ENCODE results near the gene TAF6.

The TAF6 gene

DNA sequence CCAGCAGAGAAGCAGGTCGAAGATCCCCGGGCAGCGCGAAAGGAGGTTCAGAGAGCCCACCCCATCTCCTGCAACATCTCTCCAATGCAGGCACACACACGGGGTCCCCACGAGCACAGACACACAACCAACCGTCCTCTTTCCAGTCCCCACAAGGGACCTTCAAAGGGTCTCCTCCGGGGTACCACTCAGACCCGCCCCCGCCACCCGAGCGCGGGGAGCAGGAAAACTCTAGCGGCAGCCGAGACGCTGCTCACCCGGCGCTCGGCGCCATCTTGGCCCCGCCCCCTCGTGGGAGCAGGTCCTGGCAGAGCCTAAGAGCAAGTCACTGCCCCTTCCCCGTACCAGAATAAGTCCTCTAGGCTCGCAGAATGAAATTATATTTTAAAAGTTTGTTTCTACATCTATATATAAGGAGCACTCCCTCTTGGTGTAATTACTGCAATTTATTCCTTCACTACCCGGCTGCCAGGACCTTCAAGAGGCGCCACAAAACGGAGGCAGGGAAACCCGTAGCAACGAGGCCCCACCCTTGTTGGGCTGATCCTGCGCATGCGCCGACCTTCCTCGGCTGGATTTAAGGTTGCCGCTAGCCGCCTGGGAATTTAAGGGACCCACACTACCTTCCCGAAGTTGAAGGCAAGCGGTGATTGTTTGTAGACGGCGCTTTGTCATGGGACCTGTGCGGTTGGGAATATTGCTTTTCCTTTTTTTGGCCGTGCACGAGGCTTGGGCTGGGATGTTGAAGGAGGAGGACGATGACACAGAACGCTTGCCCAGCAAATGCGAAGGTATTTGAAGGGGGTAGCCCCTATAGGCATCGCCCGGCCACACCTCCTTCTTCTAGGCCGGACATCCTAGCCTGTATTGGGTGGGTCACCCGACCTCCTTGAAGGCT is at the start of gene TAF6, which contains the start of gene CNPY4:
TAF6 (minus strand) TSS at position 287 of the 898 bp plus-strand sequence. CDS start 5,149 bp downstream, outside the sequence.
CNPY4 (plus strand) TSS at position 563 of the 898 bp plus-strand sequence; CDS start at position 674, 111 bp downstream.
- peak; percentile 96 for DNase-seq (ENCODE audit: low spot score)

DNA sequence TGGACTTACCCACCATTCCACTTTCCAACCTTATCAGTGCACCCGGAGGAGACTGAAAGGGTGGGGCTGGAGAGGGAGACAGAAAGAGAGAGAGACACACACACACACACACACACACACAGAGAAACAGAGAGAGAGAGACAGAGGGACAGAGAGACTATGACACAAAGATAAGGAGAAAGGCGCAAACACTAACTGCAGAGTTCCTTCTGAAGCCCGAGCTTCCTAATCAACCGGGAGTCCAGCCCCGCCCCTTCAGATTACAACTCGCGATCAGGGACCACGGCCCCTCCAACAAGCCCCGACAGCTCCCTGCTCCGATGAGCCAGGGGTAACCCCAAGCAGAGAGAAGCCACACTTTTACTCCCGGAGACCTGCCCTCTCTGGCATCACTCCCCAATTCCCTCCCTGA is 48.8 kb upstream of the TAF6 start:
- DNase-seq (ENCODE audit: low spot score): no peak

DNA sequence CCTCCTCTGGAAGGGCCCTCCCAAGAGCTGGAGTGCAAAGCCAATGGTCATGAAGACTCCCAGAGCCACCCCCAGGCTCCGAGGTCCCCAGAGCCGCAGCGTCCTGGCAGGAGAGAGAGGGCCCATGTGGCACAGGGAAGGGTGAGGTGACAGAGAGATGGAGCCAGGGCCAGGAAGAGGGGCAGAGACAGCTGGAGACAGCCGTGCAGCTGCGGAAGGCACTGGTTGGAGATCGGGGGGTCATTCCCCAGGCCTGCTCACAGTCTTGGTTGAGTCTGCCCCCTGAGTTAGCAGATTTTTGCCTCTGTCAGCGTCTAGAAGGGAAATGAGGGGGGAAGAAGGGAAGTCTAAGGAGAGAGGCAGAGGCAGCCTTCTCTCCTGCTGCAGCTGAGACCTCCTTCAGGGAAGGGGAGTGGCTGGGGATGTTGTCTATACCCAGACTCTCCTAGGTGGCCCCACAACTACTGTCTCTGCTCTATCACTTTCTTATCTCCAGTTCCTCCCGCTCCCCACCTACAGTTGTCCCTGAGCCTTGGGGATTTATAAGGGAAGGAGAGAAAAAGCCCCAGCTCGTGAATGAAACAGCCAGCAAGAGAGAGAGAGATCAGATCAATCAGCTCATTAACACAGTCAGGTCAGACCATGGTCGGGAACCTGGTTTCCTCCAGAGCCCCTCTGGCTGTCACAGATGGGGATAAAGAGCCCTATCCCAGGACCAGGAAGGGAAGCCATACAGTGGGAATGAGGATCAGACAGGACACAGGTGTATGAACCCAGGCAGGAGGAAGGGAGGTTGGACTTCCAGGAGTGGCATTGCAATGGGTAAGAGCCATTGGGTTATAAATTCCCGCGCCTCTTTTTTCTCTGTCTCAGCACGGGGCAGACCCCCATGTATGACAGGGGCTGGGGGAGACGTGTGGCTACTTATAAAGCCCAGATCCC is 48.1 kb upstream of the TAF6 start:
- peak; percentile 46 for DNase-seq (ENCODE audit: low spot score)

DNA sequence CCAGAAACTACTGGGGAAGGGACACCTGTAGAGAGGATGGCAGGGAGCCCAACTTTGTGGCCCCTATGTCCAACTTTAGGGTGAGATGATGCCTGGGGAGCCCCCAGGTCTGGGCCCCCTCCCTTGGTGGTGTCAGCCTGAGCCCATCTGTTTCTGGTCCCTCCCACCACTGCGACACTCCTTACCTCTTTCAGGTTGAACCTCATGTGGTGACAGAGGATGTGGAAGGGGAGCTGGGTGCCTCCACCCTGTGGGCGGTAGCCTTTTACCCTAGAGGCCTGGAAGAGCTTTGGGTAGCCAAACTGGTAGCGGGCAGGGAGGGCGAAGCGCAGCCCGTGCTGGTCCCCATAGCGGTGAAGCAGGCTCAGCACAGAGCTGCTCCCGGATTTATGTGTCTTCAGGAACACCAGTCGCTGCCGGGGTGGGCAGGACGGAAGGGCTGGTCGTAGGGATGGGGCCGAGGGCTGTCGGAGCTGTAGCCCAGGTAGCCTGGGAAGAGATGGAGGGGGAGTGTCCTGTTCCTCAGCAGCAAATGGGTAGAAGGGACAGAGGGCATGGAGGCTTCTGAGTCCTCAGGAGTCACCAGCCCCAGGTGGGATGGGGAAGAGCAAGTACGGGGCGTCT is 47.3 kb upstream of the TAF6 start:
- DNase-seq (ENCODE audit: low spot score): no peak

DNA sequence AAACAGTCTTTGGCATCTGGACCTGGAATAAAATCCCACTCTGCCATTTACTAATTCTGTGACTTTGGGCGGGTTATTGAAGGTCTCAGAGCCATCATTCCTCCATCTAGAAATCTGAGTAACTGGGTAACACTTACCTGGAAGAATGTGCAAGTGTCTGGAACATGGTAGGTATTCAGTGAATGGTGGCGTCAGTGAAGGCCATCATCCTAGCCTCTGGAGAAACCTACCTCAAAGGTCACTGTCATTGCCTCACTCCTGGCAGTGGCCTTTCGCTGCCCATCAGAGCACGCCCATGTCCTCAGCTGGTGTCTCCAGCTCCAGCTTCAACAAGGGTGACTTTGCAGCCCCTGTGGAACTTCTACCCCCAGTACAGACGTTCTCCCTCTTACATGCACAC is 44.7 kb upstream of the TAF6 start:
- no peak for DNase-seq (ENCODE audit: low spot score)

DNA sequence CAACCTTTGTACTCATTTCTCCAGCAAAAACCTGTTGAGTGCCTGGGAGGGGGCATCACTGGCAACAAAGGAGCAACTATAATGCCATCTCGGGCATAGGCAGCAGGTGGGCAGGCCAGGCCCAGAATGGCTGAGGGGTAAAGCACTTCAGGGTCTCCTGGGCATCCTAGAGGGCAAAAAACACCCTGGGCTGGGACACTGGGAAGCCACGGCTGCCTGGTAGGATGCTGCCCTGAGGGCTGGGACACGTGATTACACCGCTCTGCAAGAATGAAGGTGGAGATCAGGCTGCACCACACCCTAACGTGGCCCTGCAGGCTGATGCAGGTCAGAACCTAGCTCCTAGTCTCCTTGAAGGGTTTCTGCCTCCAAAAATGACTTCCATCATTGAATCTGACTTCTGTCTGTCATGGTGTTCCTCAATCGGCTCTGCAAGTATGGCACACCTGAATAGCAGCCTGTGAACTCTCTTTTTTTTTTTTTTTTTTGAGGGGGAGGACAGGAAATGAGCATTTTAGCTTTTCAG is 43.9 kb upstream of the TAF6 start:
- DNase-seq (ENCODE audit: low spot score): no peak

DNA sequence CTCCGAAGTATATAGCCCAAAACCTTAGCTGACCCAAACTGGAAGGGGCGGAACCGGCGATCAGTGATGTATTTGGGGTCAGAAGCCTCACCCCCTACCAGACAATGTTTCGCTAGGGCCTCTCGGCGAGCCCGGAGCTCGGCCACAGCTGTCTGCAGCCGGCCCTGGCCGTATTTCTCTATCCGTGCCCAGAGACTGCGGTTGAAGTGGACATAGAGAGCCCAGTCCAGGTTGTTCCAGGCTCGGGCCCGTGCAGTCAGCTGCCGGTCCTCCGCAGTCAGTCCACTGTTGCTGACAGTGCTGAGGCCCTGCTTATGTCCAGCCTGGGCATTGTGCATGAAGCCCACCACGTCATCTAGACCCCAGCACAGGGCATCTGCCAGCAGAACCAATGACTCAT is 40.9 kb upstream of the TAF6 start:
- no peak for DNase-seq (ENCODE audit: low spot score)

DNA sequence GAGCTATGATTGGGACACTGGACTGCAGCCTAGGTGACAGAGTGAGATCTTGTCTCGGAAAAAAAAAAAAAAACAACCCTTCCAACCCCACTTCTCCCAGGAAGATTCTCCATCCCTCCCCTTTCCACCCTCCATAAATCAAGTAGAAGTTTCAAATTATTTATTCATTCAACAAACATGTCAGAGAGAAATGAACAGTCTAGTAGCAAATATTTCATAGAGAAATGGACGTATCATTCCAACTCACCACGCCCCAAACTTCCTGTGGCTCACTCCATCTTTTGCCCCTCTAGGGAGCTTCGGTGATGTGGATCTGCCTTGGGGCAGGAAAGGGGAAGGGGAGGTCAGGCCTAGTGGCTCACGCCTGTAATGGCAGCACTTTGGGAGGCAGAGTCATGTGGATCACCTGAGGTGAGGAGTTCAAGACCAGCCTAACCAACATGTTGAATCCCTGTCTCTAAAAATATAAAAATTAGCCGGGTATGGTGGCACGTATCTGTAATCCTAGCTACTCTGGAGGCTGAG is 40.0 kb upstream of the TAF6 start:
- no peak for DNase-seq (ENCODE audit: low spot score)

DNA sequence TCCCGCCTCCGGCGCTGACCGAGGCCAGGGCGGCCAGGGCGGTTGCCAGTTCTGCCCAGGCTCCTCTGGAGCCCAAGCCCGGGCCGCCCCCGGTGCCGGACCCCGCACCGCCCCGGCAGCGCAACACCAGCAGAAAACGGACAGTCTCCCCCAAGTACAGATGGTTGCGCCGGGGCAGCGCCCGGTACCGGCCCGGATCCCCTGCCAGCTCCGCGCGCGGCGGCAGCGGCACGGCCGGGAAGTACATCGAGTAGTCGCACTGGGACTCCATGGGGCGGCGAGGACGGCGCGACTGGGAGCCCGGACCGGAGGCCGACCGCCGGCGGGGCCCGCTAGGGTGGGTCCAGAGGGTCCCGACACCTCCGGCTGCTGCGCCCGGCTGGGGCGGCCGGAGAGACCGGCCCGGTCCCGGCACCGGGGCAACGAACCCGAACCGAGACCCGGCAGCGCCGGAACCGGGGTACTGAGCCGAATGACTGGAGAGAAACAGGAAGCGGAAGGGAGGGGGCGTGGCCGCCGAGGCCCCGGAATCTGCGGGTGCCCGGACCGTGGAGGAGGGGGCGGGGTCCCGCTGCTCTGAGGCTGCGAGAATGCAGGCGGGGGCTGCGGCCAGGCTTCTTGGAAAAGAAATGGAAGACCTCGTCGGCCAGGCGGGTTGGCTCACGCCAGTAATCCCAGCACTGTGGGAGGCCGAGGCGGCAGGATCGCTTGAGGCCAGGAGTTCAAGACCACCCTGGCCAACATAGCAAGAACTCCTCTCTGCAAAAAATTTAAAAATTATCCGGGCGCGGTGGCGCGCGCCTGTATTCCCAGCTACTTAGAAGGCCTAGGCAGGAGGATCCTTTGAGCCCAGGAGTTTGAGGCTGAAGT is 39.3 kb upstream of the TAF6 start, which contains the start of gene TRAPPC14:
TRAPPC14 (minus strand) TSS at position 495 of the 870 bp plus-strand sequence; CDS start at position 271, 224 bp downstream.
- DNase-seq (ENCODE audit: low spot score): peak; percentile 64

DNA sequence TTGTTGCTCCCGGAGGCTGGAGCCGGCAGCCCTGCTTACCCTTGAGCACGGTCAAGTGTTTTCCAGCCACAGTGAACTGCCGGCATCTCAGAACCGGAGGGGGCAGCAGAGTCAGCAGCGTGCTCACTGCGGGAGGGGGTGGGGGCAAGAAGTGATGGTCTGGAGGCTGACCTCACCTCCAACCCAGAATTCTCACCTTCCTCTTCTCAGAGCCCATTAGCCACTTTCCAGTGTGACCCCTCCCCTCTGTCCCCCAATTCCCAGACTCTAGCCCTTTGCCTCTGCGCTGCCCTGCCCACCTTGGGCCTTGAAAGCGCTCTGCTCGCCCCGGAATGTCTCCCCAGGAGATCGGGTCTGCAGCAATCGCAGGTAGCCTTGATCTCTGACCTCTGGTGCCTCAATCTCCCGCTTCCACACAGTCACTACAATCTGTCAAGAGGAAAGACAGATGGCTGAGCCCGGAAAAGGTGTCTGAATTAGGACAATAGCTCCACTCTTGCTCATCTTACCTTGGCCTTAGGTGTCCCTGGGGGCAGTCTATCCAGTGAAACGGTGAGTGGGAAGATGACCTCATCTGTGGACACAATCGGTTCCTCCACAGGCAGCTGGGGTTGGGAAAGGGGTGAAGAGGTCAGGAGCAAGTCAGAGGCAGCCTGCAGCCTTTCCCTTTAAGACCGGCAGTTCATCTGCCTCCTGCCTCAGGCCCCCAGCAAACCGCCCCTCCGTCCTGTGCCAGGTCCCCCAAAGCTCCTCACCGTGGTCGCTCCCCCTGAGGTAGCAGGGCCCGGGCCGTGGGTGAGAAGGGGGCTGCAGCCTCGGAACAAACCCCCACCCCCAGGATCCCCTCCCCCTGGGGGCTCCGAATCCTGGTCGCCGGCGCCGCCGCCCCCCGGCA is 38.4 kb upstream of the TAF6 start:
- DNase-seq (ENCODE audit: low spot score): no peak

DNA sequence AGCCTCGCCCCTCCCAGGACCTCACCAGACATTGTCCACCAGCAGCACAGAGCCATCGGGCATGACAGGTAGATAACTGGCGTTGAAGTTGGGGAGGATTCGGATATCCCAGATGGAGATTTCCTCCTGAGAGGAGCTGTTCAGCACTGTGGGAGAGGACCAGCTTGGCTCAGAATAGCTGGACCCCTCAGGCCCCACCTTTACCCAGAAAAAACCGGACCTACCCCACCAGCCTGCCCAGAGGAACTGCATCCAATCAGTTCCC is 37.8 kb upstream of the TAF6 start:
- no peak for DNase-seq (ENCODE audit: low spot score)

DNA sequence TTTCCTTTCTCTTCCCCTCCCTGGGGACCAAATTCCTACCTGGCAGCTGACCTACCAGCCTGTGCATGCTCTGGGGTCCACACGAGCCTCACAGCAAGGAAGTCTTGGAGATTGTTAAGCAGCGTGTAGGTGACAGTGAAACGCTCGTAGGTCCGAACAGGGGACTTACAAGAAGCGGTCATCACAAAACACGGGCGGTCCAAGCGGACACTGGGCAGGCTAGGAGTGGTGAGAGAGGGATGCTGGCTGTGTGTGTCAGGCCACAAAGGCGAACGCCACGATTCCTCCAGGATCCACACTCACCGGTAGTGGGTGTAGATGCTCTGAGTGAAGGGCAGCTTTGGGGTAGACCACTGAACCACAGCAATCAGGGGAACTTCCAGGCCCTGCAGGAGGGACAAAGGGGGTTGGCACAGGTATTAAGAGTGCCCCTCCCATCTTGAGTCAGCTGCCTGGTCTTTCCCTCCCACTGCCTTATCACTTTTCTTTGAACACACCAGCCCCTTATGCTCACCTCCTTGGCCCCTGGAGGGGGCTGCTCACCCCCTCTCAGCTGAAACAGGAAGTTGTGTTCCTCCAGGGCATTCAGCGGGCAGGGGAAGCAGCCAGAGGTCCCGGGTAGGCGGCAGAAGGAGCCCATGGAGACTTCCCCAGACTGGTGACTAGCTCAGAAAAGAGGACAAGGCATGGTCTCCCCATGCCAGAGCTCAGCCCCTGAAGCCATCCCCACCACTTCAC is 37.3 kb upstream of the TAF6 start:
- no peak for DNase-seq (ENCODE audit: low spot score)

DNA sequence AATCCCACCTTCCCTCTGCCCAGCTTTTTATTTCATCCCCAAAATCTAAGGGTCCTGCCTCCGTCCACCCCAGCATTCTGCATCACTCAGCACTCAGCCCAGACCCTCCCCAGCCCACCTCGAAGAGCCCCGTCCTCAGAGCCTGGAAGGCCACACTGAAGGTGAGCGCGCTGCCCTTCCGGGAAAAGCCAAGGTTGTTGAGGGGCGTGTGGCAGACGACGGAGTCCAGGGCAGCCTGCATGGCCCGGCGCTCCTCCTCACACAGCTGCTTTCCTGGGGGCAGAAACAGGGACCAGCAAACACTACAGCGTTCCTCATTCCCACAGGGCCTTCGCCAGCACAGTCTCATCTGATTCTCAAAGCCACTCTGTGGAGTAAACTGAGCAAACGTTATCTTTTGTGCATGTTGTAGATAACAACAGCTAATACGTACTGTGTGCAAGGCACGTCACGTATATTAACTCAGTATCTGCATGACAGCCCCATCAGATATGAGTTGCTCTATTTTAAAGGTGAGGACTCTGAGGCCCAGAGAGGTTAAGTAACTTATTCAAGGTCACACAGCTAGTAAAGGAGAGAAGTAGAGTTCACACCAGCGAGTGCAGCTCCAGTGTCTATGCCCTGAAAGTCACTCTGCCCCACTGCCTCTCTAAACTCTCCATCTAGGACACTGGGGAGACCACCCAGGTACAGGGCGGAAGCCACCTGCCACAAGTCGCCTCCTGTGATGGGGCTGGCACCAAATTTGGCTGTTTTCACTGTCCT is 36.6 kb upstream of the TAF6 start:
- DNase-seq (ENCODE audit: low spot score): no peak

DNA sequence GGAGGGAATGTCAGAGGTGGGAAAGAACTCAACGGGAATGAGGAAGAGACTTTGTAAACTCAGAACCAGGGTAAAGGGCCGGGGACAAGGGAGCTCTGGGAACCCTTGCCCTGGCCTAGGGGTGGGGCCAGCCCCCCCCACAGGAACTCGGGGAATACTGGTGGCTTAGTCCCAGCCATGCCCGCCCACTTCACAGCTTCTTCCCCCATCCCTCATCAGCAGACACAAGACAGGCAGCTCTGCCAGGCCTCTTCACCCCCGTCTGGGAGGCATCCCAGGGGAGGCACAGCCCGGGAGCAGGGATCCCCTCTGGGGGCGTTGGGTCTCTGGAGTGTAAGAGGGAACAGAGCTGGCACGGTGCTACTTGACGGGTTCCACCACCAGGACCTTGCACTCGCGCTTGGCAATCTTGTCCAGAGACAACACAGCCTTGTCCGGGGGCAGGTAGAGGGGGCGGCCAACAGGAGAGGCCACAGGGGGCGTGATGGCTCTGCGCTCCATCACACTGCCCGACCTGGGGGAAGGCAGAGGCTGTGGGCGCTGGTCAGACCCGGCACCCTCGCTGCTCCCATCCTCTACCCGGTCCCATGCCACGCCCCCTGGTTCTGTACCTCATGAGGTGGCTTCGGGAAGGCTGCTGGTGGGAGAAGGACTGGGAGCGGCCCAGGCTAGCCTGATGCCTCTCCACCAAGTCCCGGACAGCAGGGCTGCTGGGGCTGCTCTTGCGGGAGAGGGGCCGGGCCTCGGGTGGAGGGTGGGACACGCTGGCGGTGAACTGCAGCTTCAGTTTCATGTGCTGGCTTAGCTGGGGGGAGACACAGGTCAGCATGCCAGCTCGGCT is 35.7 kb upstream of the TAF6 start:
- no peak for DNase-seq (ENCODE audit: low spot score)

DNA sequence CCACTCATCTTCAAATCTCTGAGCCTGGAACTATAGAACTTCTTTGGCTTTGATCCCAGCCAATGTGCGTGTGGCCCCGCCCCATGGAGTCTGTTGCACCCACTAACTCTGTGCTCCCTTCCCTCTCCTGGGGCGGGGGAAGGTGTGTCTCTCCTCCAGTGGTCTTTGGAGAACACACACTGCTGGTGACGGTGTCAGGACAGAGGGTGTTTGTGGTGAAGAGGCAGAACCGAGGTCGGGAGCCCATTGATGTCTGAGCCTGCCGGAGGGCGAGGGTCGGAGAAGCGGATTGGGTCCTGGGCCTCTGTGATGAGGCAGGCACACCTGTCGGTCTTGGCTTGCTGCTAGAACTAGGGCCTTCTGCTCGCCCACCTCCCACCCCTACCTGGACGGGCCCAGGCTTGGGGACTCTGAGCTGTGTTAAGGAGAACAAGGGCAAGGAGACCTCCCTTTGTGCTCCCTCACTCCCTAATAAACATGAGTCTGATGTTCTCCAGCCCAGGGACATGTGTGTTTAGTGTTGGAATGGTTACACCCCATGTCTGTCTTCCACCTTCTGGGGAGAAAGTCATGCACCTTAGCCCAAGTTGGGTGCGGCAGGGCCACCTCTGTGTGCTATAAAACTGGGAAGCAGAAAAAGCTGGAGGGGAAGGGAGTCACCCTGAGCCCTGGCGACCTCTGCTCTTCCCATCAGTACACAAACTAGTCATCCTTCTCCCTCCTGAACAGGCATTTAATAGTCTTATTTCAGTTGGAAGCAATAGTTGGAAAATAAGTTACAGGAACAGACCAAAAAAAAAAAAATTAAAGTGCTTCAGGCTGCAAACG is 34.8 kb upstream of the TAF6 start:
- no peak for DNase-seq (ENCODE audit: low spot score)

DNA sequence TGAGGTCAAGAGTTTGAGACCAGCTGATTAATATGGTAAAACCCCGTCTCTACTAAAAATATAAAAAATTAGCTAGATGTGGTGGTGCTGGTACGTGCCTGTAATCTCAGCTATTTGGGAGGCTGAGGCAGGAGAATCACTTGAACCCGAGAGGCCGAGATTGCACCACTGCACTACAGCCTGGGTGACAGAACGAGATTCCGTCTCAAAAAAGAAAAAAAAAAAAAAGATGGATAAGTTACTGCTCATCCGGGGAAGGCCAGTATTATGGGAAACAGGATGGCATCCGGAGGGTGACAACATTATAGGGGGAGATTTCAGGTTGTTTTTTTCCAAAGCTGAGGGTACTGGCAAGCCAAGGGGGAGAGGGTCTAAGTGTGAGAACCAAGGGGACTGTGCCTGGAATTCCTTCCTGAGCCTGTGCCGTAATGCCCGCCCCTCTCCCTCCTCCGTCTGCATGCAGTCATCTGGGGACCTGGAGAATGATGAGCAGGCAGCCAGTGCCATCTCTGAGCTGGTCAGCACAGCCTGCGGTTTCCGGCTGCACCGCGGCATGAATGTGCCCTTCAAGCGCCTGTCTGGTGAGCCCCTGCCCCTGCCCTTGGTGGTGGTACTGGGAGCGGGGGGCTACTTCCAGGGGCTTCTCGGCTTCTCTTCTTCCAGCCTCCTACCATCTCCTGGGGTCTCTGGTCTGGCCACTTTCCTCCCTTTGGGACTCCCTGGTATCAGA is 33.9 kb upstream of the TAF6 start:
- no peak for DNase-seq (ENCODE audit: low spot score)

All from pons (tissue), 1 donor.